EH (cell line): ENCODE results near the gene MEX3D.

Experiments
- DNase-seq: peaks from one replicate; pipeline ENCODE4 v3.0.0-alpha.2; 2015; ENCODE audit warnings: low read depth

The MEX3D gene

DNA sequence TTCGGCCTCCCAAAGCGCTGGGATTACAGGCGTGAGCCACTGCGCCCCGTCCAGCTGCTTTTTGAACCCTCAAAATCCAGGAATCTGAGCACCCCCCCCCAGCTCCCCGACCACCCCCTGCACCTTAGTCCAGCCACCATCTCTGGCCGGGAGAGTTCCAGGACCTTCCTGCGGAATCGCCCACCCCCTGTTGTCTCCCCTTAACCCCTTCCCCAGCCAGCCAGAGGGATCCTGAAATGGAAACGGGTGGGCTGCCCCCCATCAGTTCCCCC is 25.3 kb upstream of the MEX3D start:
- DNase-seq = no peak

DNA sequence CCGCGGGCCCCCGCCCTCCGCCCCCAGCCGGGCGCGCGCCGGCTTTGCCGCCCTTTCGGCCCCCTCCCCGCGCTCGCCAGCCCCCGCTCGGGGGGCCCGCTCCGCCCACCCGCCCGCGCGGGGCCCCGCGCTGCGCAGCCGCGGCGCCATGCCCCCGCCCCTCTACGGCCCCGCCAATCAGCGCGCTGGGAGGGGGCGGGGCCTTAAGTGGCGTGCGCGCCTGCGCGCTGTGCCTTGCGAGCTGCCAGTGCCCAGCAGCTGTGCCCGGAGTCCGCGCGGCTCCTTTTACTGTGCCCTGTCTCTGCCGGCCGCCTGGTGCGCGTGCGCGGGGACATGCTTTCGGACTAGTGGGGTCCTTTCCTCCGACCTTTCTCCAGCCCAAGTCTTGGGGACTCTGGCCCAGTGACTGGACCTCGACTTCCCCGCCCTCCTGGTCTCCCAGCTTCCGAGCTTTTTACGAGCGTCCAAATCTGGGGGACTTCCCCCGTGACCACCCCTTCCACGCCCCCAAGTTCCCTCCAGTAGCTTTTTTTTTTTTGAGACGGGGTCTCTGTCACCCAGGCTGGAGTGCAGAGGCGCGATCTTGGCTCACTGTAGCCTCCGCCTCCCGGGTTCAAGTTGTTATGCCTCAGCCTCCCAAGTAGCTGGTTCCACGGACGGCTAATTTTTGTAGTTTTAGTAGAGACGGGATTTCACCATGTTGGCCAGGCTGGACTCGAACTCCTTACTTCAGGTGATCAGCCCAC is 24.8 kb upstream of the MEX3D start, which contains the start of gene MBD3:
MBD3 (minus strand) TSS at position 111 of the 746 bp plus-strand sequence. CDS start 234 bp downstream, outside the sequence.
- DNase-seq = peak; percentile 93

DNA sequence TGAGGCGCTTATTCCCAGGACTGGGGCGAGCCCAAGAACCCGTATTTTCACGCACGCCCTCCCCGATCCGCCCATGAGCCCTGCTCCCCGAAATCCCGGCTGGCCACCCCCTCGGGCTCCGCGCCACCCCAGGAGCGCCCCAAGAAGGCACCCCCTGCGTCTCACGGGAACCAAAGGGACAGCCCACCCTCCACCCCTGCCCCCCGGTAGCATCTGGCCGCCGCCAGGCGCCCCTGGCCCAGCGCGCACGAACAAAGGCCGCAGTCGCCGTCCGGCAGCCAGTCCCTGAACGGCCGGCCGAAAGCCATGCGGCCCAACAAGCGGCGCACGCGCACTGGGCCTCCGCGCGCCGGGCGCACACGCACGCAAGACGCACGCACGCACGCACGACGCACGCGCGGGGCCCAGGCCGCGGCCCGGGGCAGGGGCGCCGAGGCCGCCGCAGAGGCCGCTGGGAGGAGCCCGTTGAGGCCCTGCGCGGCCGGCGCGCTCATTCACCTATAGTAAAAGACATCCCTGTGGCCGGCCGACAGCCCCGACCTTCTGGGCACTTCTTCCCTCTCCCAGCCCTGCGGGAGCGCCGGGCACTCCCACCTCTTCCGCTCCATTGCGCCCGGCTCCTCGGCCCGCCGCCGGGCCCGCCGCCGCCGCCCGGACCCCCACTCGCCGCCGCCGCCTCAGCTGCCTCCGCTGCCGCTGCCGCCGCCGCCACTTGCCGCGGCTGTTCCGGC is 24.1 kb upstream of the MEX3D start:
- peak; percentile 89 for DNase-seq

DNA sequence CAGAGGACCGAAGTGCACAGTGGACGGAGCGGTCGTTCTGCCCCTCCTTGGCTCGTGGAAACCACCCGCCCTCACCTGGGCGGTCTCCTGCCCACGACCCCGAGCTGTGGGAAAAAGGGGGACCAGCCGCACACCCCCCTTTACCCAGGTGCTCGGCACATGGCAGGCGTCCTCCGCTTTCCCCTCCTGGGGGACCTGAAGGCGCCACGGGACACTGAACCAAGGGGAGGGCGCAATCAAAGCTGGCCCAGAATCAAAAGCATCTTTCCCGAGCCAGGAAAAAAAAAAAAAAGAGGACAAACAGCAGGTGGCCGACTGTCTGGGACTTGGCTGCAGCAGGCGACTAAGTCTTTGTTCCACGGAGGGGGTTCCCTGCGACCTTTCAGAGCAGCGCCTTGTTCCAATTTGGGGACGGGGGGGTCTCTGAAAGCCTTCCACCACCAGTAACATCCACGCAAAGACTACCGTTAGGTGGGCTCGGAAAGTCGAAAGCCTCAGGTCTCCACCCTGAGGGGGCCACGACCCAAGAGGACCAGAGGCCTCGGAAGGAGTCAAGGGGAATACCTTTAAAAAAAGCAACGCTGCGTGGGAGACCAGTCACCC is 23.4 kb upstream of the MEX3D start:
- DNase-seq = peak; percentile 11

DNA sequence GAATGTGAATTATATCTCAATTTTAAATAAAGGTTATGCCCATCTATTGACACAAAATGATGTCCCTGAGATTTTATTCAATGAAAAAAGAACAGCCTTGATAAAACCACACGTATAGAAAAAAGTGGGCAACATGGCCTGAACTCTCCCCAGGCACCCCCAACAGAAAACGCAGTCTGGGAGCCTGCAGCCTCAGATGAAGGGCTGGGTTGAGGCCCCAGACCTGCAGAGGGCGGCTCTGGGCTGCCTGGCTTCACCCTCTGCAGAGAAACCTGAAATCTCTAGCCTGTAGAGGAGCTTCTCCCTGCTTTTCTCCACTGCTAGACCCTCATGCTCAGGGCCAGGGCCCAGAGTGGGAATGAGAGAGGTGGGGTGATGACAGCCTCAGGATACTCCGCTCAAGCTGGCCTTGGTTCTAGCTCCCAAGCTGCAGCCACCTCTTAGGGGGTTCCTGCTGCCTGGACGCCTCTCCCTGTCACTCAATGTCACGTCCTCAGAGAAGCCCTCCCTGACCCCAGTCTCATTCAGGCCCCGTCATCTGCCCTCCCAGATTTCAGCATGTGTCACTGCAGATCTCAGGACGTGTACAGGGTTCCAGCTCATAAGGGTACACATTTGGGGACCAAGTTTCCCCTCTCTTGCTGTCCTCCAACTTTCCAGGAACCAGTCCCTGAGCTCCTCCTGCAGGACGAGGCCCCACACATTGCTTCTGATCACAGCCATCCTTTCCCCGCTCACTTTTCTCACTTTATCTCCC is 22.7 kb upstream of the MEX3D start:
- peak; percentile 41 for DNase-seq

DNA sequence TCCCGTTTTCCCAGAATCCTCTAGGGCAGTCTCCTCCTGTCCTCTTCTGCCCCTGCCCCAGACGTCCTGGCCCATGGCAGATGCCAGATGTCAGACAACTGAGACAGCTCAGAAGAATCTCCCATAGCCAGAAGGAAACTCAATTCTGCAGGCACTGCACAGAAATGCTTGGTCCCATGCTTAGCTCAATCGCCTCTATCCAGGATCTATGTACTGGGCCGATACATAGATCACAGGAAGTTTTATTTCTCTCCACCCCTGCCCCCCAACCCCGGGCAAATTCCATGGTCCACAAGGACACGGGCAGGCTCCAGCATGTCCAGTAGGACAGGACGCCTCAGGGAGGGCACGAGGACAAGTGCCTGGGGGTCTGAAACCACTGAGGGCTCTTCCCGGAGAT is 19.7 kb upstream of the MEX3D start:
- no peak for DNase-seq

DNA sequence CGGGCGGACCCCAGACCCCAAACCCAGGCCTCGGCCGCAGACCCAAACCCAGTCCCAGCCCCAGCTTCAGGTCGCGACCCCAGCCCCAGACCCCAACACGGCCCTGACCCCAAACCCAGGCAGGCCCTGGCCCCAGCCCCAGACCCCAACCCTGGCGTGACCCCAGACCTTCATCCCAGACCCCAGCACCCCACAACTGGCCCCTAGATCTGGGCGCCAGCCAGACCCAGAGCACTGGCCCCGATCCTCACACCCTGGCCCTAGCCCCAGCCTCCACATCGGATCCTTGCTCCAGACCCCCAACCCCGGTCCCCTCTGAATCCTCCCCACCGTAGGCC is 17.1 kb upstream of the MEX3D start:
- DNase-seq = no peak

DNA sequence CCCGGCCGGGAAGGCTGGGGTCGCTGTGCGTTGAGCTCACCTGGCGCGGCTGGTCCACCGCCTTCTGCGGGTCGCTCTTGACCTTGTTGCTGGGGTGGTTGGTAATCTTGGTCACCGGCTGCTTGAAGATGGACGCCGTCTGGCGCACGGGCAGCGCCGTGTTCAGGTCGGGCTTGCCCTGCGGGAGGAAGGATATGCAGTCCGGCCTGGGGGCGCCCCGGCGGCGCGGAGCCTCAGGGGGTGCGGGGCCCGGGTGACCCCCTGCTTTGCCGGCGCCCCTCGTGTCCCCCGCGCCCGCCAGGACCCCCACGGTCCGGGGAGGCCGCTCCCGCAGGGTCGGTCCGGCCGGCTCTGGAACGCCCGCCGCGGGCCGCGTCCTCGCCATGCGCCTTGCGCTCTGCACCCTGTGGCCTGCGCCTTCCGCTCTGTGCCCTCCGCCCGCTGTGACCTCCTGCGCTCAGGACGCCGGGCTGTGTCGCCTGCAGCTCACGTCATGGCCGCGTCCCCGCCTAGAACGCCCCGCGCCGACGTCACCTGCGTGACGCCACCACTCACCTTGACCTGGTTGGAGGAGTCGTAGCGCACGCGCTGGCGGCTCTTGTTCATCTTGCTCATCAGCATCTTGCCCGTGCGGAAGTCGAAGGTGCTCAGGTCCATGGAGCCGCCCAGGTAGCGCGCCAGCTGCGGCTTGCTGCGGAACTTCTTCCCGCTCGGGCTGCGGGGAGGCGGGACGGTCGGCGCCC is 16.5 kb upstream of the MEX3D start:
- DNase-seq = no peak

DNA sequence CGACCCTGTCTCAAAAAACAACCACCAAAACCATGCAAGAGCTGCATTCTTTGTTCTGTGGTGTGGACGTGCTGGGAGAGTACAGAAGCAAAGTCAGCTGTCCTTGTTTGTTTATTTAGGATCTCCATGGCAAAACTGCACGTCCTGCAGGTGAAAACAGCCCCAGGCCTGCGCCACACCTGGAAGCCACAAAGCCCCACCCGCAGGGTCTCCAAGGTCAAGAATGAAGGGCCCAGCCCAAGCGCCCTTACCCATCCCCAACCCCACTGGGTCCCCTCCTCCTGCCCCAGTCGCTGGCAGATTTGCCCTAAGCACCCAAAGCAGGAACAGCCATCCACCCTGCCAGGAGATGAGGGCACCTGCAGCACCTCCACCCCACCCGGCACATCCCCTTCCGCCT is 14.1 kb upstream of the MEX3D start:
- DNase-seq = no peak

DNA sequence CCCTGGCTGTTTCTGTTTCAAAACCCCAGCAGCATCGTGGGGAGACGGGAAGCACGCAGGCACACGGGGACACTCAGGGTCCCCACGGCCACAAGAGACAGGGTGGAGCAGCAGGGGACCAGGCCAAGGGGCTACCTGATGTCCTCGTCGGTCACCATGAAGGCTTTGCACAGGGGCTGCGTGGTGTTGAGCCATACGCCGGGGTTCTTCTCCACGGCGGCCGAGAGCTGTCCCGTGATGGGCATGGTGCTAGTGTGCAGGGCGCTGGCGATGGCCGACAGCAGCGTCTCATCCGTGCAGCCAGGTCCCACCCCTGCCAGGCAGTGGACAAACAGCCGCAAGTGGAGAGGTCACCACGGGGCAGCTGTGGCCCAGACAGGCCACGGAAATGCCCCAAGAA is 12.8 kb upstream of the MEX3D start:
- no peak for DNase-seq

DNA sequence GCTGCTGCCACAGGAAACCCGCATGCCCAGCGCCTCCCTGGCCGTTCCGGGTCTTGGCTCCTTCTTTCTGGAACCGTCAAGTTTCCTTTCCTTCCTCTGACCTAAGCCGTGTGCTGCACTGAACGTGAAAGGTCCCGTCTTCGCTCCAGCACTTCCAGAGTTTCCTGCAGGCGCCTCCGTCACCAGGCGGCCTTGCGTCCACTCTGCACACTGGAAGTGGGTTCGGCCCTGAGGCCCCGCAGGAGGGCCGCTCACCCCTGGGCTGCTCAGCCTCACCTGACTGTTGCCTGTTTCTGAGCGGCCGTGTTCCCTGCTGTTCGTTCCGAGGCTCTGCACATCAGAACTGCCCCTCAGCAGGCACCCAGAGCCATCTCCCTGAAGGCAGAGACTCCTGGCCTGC is 12.3 kb upstream of the MEX3D start:
- no peak for DNase-seq

DNA sequence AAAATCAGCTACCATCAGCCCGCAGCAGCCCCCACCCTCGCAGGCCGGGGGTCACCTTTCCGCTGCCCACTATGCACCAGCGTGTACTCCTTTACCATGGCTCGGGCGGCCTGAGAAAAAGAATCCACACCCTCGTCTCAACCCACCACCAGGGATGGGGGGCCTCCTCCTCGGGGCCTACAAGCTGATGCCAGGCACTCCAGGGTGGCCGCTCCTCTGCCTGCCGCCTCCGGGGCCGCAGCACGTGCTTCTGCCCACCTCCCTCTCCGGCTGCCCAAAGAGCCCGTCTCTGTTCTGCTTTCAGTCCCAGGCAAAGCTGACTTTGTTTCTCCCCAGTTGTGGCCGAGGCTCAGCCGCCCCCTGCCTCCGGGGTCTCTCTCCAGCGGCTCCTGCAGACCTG is 11.1 kb upstream of the MEX3D start:
- DNase-seq = no peak

DNA sequence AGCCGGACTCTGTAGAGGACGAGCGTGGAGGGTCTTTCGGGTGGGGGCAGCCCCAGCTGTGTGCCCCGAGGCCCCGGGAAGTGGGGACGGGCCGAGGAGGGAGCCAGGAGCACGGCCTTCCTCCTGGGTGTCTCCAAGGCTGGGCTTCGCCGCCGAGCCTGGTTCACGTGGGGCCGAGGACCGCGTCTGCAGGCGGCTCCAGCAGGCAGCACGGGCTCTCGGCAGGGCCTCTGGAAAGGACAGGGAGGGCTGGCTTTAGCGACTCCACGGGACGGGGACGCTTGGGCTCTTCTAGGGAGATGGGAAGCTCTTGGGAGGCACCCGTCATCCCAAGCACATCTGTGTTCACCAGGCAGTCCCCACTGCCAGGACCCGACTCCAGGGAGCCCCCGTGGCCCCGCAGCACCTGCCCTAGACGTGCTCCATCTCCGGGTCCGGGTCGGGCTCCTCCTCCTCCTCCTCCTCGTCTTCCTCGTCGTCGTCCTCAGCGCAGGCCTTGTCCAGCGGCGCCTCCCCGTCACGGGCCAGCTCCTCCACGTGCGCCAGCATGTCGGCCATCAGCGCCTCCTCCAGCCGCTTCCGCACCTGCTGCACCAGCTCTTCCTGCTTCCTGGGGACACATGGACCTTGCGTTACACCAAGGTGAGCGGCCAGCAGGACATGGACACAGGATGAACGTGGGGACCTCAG is 9.9 kb upstream of the MEX3D start:
- DNase-seq = no peak

DNA sequence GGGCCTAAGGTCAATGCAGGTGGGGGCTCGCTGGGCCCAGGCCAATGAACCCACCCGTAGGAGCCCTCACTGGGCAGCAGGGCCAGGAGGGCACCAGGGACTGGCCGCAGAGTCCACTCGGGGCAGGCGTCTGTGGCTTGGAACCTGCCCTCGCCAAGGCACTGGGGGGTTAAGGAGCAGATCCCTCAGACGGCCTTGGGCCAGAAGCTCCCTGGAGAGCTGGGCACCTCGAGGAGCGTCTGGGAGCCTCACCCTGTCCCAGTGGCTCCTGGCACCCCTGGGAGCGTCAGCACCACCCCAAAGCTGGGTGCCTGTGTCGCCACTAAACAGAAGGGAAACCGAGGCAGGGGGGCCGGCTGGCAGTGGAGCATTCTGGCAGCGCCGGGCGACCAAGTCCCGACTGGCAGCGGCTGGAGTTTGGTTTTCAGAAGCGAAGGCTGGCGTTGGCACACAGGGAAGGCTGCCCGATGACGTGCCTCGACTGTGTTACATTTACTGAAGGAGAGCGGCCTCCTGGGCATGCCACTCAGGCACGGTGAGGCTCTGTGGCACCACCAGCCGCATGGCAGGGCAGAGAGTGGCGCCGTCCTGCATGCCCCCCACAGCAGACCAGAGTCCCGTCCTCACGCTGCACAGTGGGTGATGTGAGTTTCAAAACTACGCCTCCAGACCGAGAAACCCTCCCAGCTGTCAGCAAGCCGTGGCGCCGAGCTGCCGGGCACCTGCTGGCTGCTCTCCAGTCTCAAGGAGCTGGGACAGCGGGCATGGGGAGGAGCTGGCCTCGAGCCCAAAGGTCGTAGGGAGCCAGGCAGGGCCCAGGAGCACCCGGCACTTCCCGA is 9.2 kb upstream of the MEX3D start:
- no peak for DNase-seq

DNA sequence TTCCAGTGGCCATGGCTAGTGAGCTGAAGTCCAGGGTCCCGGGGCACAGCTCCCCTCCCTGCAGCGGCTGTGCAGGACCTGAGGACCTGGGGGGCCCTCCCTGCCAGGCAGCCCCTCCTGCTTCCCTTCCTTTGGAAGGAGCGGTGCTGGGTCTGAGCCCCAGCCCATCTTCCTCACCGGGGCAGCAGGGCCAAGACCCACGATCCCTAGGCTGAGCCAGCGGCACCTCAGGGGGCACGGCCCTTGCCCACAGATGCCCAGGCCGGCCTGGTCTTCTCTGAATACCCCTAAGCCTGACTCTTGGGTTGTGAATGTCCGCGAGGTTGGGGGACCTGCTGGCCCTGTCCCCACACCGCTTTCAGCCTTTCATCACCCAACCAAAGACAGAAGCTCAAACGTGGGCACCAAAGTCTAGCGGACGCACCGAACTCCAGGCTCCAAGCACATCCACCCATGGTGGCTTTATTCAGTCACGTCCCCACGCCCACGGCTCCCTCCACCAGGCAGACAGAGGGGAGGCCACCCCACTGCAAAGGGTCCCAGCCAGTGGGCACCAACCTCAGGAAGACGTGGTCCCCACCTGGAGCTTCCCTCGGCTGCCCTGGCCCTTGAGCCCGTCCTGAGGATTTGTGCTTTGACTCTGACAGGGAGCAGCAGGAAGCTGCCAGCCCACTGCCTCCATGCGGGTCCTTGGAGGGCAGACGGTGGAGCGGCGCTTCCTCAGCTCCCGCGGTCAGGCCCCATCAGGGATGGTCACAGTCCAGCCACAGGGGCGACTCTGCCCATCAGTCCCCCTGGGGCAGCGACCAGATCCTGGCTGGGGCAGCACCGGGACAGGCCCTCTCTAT is 8.3 kb upstream of the MEX3D start:
- DNase-seq = no peak

DNA sequence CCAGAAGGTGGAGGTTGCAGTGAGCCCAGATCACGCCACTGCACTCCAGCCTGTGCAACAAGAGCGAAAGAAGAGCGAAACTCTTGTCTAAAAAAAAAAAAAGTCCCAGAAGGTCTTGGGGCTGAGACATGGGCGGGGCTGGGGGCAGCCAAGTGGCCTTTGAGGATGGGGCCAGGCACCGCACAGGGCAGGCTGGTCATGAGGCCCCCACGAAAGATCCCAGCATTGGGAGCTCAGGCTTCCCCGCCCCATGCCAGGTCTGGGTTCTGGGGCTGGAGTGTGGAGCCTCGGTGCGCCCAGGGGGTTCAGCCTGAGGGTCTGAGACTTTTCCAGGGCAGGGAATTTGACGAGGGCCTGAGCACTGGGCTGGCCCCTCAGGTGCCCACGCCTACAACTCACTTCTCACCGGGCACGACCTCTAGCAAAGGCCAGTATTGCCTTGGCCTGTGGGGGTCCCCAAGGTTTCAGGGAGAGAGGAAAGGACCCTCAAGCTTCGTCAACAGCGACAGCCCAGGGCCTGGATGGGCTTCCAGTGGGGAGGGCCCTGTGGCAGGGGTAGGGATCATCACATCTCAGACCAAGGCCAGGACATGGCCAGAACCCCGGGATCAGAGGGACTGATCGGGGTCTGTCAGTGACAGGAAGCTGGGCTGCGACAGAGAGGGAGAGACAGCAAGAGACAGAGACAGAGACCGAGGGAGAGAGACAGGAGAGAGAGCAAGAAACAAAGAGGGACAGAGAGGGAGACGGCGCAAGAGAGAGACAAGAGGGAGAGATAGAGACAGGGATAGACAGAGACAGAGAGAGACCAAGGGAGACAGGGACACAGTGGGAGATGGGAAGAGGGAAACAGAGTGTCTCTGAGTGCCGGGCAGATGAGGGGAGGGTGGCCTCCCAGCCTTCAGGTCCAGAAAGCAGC is 7.5 kb upstream of the MEX3D start:
- DNase-seq = no peak

DNA sequence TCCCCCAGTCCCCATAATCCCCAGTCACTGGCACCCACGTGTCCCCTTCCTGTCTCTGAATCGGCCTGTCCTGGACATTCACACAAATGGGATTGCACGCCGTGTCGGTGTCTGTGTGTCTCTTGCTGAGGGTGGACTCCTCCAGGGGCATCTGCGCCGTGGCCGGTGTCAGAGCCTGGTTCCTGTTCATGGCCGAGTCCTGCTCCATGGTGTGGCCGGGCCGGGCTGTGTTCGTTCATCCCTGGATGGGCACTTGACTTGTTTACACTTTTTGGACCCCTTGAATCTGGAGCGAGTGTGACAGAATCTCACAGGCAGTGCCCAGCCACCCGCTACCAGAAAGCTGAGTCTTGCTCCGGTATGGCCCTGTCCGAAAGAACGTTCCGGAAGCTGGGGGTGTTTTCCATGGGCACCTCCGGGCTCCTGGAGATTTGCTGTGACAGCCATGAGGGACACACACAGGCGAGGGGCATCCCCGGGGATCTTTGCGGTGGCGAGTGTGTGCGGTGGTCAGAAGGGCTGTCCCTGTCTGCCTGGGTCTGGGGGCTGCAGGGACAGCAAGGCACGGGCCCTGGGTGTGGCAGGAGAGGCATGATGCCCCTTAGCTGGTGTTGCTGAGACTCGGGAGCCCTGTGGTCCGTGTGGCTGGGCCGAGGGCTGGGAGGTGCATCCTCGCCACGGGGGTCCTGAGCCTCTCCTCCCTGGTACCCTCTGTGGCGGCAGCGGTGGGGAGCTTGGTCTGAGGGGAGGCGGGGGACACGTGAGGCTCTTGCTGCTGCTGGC is 6.4 kb upstream of the MEX3D start:
- no peak for DNase-seq

DNA sequence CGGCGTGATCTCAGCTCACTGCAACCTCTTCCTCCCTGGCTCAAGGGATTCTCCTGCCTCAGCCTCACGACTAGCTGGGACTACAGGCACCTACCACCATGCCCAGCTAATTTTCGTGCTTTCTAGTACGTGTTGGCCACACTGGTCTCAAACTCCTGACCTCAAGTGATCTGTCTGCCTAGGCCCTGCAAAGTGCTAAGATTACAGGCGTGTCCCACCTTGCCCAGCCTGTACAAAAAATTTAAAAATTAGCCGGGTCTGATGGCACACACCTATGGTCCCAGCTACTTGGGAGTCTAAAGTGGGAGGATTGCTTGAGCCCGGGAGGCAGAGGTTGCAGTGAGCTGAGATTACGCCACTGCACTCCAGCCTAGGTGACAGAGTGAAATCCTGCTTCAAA is 4.7 kb upstream of the MEX3D start:
- no peak for DNase-seq
